ENCODE measurements around the gene DNAJC4.

GRCh38 chr11:64219354-64219684 lies 11.0 kb upstream of the DNAJC4 start:
- no peak for TF ChIP-seq POLR2A (IDR thresholded peaks at IDR 0.05)
- no peak for TF ChIP-seq CTCF (IDR thresholded peaks at IDR 0.05)
- no peak for TF ChIP-seq EP300 (IDR thresholded peaks at IDR 0.05)

Measured in ovary (tissue), 3 donors.